ENCODE data around the gene BCKDHB.

DNA sequence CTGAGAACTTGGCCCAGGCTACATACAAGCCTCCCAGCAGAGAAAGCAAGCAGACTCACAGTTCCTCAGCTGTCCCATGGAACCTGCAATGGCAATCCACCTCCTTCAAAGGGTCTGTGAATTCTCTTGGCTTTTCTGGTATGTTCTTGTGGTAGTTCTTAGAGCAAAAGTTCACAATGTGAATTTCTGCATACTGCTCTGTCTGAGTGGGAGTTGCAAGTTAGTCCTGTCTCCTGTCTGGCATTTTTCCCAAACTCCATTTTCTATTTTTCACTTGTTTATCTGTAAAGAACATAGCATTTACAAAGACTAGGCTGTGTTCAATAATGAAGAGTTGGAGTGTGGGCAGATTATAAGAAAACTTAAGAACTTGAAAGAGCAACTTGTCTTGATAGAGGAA lies 269.9 kb downstream of the BCKDHB start:
- TF ChIP-seq TAF1 (IDR thresholded peaks at IDR 0.05; ENCODE audit: low read depth) (no peak), YY1 (IDR thresholded peaks at IDR 0.05; ENCODE audit: low read depth) (no peak), EP300 (IDR thresholded peaks at IDR 0.05; ENCODE audit: borderline replicate concordance) (no peak), ZBTB7A (IDR thresholded peaks at IDR 0.05; ENCODE audit: low read depth) (no peak), EGR1 (IDR thresholded peaks at IDR 0.05) (no peak), RAD21 (IDR thresholded peaks at IDR 0.05; ENCODE audit: low read depth) (no peak), CEBPB (IDR thresholded peaks at IDR 0.05) (no peak), CREB1 (IDR thresholded peaks at IDR 0.05; ENCODE audit: low read depth) (no peak), FOXM1 (IDR thresholded peaks at IDR 0.05; ENCODE audit: borderline replicate concordance, low read depth) (no peak), TCF12 (IDR thresholded peaks at IDR 0.05; ENCODE audit: low read depth) (no peak), TEAD4 (IDR thresholded peaks at IDR 0.05) (no peak)
- TF ChIP-seq, protein P1, sequence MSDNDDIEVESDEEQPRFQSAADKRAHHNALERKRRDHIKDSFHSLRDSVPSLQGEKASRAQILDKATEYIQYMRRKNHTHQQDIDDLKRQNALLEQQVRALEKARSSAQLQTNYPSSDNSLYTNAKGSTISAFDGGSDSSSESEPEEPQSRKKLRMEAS (IDR thresholded peaks at IDR 0.05): no peak
- TF ChIP-seq, protein P2, sequence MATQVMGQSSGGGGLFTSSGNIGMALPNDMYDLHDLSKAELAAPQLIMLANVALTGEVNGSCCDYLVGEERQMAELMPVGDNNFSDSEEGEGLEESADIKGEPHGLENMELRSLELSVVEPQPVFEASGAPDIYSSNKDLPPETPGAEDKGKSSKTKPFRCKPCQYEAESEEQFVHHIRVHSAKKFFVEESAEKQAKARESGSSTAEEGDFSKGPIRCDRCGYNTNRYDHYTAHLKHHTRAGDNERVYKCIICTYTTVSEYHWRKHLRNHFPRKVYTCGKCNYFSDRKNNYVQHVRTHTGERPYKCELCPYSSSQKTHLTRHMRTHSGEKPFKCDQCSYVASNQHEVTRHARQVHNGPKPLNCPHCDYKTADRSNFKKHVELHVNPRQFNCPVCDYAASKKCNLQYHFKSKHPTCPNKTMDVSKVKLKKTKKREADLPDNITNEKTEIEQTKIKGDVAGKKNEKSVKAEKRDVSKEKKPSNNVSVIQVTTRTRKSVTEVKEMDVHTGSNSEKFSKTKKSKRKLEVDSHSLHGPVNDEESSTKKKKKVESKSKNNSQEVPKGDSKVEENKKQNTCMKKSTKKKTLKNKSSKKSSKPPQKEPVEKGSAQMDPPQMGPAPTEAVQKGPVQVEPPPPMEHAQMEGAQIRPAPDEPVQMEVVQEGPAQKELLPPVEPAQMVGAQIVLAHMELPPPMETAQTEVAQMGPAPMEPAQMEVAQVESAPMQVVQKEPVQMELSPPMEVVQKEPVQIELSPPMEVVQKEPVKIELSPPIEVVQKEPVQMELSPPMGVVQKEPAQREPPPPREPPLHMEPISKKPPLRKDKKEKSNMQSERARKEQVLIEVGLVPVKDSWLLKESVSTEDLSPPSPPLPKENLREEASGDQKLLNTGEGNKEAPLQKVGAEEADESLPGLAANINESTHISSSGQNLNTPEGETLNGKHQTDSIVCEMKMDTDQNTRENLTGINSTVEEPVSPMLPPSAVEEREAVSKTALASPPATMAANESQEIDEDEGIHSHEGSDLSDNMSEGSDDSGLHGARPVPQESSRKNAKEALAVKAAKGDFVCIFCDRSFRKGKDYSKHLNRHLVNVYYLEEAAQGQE (IDR thresholded peaks at IDR 0.05; ENCODE audit: low read depth): no peak
- TF ChIP-seq, protein P3, sequence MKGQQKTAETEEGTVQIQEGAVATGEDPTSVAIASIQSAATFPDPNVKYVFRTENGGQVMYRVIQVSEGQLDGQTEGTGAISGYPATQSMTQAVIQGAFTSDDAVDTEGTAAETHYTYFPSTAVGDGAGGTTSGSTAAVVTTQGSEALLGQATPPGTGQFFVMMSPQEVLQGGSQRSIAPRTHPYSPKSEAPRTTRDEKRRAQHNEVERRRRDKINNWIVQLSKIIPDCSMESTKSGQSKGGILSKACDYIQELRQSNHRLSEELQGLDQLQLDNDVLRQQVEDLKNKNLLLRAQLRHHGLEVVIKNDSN (IDR thresholded peaks at IDR 0.05): no peak

All from Ishikawa (cell line).